Rectal smooth muscle tissue (tissue), 1 donor: ENCODE measurements around the gene SAMD4A.
A peak's percentile ranks its signal among the peaks of the same experiment; 100 is the strongest.
"Not testable (repeated sequence)": the region's sequence is repeated elsewhere in the genome, so short reads cannot be mapped to it uniquely, and the experiment has no call there.

Experiments used
- H3K27ac ChIP-seq: one replicate; pipeline ENCODE4 v1.7.0; 2013; ENCODE audit warnings: low read depth, low read length, inconsistent platforms
- H3K27me3 ChIP-seq: one replicate; pipeline ENCODE4 v1.7.0; 2013; ENCODE audit warnings: low read length; ENCODE audit not compliant: control insufficient read depth, insufficient read depth
- H3K36me3 ChIP-seq: one replicate; pipeline ENCODE4 v1.7.0; 2013; ENCODE audit warnings: low read length; ENCODE audit not compliant: control insufficient read depth, insufficient read depth
- H3K4me1 ChIP-seq: one replicate; pipeline ENCODE4 v1.7.0; 2013; ENCODE audit warnings: low read length; ENCODE audit not compliant: control insufficient read depth, insufficient read depth
- H3K4me3 ChIP-seq: one replicate; pipeline ENCODE4 v1.7.0; 2013; ENCODE audit warnings: low read length
- H3K9ac ChIP-seq: one replicate; pipeline ENCODE4 v1.7.0; 2013; ENCODE audit warnings: low read length

The SAMD4A gene

DNA sequence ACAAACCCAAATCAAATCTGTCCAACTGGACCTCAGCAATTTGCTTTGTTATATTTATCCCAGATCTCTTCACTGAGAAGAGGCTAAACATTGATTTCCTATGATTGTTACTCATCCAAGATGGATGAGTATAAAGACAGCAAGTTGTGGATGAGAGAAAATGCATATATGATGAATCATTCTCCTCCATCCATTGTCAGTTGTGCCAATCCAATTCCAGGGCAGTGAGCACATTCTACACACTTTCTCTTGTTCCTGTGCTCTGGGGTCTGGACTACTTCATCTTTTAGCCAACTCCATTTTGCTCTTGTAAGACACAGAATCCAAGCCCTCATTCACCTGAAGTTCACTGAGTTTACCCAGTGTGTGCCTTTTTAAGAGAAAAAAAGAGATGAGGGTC, 230.0 kb downstream of the SAMD4A start:
- no peak overlapping the region for H3K4me3 ChIP-seq
- no peaks in the 10 kb centered on the region for H3K36me3 ChIP-seq
- H3K9ac ChIP-seq = no peak overlapping the region
- H3K4me1 ChIP-seq = no peaks in the 10 kb centered on the region
- no peak overlapping the region for H3K27ac ChIP-seq
- H3K27me3 ChIP-seq = no peaks in the 10 kb centered on the region

DNA sequence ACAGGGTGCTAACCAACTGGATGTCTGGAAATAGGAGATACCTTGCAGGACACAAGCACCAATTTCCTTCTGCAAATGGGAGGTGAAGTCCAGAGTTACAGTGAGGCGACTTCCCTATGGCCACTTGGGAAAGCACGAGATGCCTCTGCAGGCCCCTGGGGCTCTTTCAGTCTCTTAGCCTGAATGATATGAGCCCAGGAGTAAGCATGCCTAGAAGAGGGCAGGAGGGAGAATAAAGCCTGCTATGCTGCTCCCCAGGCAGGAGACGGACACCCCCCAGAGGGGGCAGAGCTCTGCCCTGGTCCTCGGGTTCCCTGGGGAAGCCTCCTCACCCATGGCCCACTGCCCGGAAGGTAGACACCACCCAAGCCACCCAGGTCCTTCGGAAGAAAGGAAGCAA, 230.6 kb downstream of the SAMD4A start:
- H3K27ac ChIP-seq = no peak overlapping the region
- no peaks in the 10 kb centered on the region for H3K36me3 ChIP-seq
- H3K4me1 ChIP-seq = no peaks in the 10 kb centered on the region
- no peak overlapping the region for H3K9ac ChIP-seq
- no peak overlapping the region for H3K4me3 ChIP-seq
- H3K27me3 ChIP-seq = no peaks in the 10 kb centered on the region

DNA sequence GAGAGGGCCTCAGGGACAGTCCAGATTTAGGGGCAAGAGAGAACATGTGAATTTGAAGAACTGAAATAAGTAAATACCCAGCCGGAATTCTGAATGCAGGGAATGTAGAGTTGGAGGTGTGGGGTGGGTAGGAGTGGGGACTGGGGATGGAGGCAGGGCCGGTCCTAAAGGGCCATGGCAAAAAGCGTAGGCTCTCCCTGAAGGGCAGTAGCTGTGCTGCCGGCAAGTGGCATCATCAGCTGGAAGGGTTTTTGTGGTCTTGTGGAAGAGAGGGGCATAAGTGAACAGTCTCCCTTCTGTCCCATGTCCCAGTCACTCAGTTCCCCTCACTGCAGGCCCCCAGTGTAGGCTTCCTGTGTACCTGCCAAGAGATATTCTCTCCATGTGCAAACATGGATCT, 231.1 kb downstream of the SAMD4A start:
- no peak overlapping the region for H3K27ac ChIP-seq
- no peaks in the 10 kb centered on the region for H3K4me1 ChIP-seq
- H3K4me3 ChIP-seq = no peak overlapping the region
- no peak overlapping the region for H3K9ac ChIP-seq
- H3K36me3 ChIP-seq = no peaks in the 10 kb centered on the region
- no peaks in the 10 kb centered on the region for H3K27me3 ChIP-seq

DNA sequence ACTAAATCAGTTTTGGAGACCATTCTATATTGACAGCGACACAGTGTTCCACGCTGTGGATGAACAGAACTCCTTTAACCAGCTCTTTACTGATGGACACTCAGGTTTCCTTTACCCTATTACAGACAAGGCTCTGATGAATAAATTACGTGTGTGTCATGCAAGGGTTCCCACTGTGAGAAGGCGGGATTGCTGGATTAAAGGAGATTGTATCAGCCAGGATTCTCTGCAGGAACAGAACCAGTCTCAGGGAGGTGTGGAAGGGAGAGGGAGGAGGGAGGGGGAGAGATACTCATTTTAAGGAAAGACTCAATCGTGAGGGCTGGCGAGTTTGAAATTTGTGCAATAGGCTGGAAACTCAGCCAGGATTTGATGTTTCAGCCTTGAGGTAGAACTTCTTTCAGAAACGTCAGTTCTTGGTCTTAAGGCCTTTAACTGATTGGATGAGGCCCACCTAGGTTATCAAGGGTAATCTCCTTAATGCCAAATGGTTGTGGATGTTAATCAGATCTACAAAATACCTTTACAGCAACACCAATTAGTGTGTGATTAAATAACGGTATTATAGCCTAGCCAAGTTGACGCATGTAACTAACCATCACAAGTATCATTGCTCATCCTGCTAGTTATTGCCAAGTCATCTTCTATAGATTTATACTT, 231.7 kb downstream of the SAMD4A start:
- no peak overlapping the region for H3K9ac ChIP-seq
- H3K4me1 ChIP-seq = no peaks in the 10 kb centered on the region
- no peaks in the 10 kb centered on the region for H3K27me3 ChIP-seq
- H3K36me3 ChIP-seq = no peaks in the 10 kb centered on the region
- H3K4me3 ChIP-seq = no peak overlapping the region
- H3K27ac ChIP-seq = no peak overlapping the region

DNA sequence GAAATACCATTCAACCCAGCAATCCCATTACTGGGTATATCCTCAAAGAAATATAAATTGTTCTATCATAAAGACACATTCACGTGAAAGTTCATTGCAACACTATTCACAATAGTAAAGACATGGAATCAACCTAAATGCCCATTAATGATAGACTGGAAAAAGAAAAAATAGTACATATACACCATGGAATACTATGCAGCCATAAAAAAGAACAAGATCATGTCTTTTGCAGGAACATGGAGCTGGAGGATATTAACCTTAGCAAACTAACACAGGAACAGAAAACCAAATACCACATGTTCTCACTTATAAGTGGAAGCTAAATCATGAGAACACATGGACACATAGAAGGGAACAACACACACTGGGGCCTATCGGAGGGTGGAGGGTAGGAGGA, 234.6 kb downstream of the SAMD4A start:
- not testable (repeated sequence) for H3K4me3 ChIP-seq, H3K27me3 ChIP-seq, H3K27ac ChIP-seq, H3K4me1 ChIP-seq, H3K9ac ChIP-seq, H3K36me3 ChIP-seq

DNA sequence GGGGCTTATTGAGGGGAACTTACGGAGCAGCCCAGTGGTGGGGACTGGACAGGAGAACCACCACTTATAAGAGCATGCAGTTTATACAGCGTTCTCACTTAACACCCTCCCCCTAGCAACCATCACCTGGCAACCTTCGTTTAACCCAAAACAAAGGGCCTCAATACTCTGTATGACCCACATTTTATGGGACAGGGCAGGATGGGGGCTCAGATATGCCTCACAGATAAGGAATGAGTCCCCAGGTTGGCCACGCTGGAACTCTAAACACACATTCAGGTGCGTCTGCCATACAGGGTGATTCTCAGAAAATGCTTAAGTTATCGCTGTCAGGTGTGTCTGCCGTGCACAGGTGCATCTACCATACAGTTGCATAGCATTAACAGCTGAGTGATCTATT, 236.5 kb downstream of the SAMD4A start:
- H3K36me3 ChIP-seq = no peaks in the 10 kb centered on the region
- H3K4me3 ChIP-seq = no peak overlapping the region
- H3K9ac ChIP-seq = no peak overlapping the region
- H3K4me1 ChIP-seq = peaks cover 2% of the 10 kb centered on the region
- no peaks in the 10 kb centered on the region for H3K27me3 ChIP-seq
- H3K27ac ChIP-seq = no peak overlapping the region

DNA sequence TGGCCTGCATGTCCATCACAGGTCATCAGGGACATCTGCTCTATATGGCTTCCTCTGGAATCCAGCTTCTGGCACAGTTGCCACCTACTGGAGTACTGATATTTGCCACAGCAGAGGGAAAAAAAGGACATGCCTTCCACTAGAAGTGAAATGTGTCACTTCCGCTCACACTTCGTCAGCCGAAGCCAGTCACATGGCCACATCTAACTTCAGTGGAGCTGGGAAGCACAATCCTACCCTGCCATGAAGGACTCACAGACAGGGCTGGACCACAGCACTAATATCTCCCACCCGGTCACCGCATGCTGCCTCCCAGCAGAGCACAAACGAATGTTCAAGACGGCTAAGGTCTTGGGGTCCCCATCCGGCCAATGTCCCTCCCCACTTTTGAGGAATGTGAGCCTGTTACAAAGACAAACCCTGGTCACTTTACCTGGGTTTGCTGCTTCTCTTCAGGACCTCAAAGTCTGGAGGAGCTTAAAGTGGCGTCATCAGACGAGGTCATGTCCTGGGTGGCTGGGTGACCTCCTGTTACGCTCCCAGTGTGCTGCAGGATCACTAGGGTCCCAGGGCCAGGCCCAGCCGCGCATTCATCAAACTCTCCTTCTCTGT, 237.1 kb downstream of the SAMD4A start:
- no peaks in the 10 kb centered on the region for H3K36me3 ChIP-seq
- H3K4me1 ChIP-seq = peaks cover 2% of the 10 kb centered on the region
- no peak overlapping the region for H3K4me3 ChIP-seq
- H3K27ac ChIP-seq = no peak overlapping the region
- no peaks in the 10 kb centered on the region for H3K27me3 ChIP-seq
- H3K9ac ChIP-seq = no peak overlapping the region

DNA sequence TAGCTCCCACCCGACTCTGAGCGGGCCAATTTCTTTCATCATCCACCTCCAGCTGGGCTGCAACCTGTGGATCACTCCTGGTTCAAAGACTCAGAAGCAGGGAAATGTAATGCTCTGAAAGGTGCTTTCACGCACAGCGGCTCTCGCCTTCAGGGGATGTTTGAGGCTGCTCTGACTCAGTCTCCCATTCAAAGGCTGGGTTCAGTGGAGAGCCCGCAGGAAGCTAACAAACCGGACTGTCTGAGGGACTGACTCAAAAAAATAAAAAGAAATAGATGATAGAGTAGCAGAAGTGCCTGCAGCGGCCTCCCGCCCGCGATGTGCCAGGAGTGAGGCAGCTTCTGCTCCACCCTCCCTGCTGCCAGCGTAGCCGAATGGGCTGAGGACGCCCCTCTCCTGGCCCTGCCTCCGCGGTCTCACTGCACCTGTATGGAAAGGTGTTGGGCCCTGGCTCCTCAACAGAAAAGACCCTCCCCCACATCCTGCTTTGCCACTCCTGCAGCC, 237.7 kb downstream of the SAMD4A start:
- H3K27me3 ChIP-seq = no peaks in the 10 kb centered on the region
- peaks cover 2% of the 10 kb centered on the region for H3K4me1 ChIP-seq
- H3K4me3 ChIP-seq = no peak overlapping the region
- H3K9ac ChIP-seq = no peak overlapping the region
- H3K36me3 ChIP-seq = no peaks in the 10 kb centered on the region
- H3K27ac ChIP-seq = no peak overlapping the region

DNA sequence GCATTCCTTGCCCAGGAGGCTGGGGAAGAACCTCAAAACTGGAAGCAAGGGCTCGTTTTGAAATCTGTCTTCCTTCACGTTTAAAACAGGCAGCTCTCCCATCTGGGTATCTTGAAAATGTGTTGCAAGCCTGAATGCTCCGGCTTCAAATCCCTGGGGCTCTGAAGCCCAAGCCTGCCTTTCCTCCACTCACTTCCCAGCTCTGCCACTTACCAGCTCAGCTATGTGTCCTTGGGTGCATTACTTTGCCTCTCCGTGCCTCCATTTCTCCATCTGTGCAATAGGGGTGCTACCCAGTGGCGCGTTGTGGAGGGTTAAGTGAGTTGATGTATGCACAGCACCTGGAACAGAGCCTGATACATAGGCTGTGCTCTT, 238.1 kb downstream of the SAMD4A start:
- Histone ChIP-seq H3K27me3 (no peaks in the 10 kb centered on the region), H3K27ac (no peak overlapping the region), H3K9ac (no peak overlapping the region), H3K4me1 (peaks cover 2% of the 10 kb centered on the region), H3K4me3 (no peak overlapping the region), H3K36me3 (no peaks in the 10 kb centered on the region)

DNA sequence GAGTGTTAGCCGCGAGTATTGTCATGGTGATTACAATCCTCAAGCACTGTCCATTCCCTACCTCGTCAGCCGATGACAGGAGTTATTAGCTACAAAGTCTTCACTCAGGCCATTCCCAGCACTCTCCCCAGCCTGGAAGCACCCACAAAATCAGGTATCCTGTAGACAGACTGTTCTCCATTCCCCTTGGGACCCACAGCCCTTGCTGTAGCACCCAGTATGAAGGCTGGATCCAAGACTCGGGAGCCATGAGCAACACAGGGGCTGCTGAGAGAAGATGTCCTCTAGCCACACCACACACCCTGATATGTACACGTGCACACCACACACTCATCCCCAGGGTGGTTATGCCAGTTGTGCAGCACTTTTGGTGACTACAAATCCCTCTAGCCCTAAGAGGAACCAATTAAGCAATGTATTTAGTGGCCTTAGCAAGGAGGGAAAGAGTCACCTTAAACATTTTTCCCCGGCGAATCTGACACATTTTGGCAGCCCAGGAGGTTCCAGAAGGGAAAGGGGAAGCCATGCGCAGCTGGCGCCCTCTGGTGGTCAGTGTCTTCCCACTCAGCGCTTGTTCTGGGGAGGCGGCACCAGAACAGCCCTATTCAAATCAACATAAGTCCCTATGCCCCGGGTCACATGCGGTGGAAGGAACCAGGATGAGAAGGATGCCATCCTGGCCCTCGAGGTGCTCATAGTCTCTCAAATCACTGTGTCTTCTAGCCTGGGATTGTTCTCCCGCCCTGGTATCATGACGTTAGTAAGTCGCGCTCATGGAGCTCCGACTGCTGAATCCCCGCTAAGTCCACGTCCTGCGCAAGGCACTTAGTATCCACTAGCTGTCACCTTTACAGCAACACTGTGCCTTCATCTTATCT, 238.8 kb downstream of the SAMD4A start:
- Histone ChIP-seq H3K36me3 (no peaks in the 10 kb centered on the region), H3K4me1 (peaks cover 2% of the 10 kb centered on the region), H3K27ac (no peak overlapping the region), H3K4me3 (peak overlapping the region; percentile 47), H3K27me3 (no peaks in the 10 kb centered on the region), H3K9ac (no peak overlapping the region)

DNA sequence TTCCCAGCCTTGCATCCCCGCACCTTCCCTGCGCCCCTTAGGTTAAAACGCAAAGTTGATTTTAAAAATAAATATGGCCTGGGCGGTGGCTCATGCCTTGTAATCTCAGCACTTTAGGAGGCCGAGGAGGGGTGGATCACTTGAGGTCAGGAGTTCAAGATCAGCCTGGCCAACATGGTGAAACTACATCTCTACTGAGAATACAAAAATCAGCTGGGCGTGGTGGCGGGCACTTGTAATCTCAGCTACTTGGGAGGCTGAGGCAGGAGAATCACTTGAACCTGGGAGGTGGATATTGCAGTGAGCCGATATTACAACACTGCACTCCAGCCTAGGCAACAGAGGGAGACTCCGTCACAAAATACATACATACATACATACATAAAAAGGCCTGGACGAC, 239.7 kb downstream of the SAMD4A start:
- H3K4me3 ChIP-seq = no peak overlapping the region
- no peaks in the 10 kb centered on the region for H3K27me3 ChIP-seq
- no peak overlapping the region for H3K9ac ChIP-seq
- peaks cover 2% of the 10 kb centered on the region for H3K4me1 ChIP-seq
- no peak overlapping the region for H3K27ac ChIP-seq
- H3K36me3 ChIP-seq = no peaks in the 10 kb centered on the region

DNA sequence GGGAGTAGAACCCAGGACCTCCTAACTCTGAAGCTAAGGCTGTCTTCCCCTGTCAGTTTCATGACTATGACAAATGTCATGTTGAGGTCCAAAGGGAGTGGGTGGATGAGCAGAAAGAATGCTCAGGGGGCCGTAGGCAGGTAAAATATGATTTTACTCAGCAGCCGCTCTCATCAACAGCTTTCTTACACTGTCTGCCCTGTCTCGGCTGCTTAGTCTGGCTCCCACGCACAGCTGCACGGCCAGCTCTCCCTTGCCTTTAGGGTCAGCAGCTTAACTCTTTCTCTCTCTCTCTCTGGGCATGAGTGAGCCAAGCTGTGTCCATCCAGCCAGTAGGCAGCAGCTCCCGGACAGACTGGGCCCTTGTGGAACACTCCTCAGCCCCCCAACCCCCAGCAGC, 240.5 kb downstream of the SAMD4A start:
- no peak overlapping the region for H3K4me3 ChIP-seq
- H3K27me3 ChIP-seq = no peaks in the 10 kb centered on the region
- no peak overlapping the region for H3K9ac ChIP-seq
- H3K36me3 ChIP-seq = no peaks in the 10 kb centered on the region
- H3K27ac ChIP-seq = no peak overlapping the region
- peaks cover 2% of the 10 kb centered on the region for H3K4me1 ChIP-seq
